ENCODE data around the gene JAZF1. TPM values are rescaled to one million over a fixed set of nuclear protein-coding genes. Genes with fewer than 3 reads are reported as not detected.

JAZF1 gene
- total and polyA plus RNA-seq, 2 experiments from 2014 or later = 13.8 to 19.6 TPM

- H3K4me1 ChIP-seq (ENCODE audit: insufficient read depth) = peaks cover 49% of the 10 kb centered on the region
- peak overlapping the region; percentile 69 for H3K9ac ChIP-seq
- no peaks in the 10 kb centered on the region for H3K27me3 ChIP-seq (replicated peaks; ENCODE audit: insufficient read depth)
- H3K4me2 ChIP-seq (ENCODE audit: unreplicated experiment) = peak overlapping the region; percentile 84
- in situ Hi-C loops (cut with MboI) = no loop called here
- peaks cover 86% of the 10 kb centered on the region for H3K79me2 ChIP-seq (ENCODE audit: insufficient read depth)
- H3F3A ChIP-seq (ENCODE audit: insufficient read depth) = peaks cover 46% of the 10 kb centered on the region
- no peak for TF ChIP-seq EZH2 (IDR thresholded peaks at IDR 0.05; ENCODE audit: insufficient read depth, poor library complexity, severe bottlenecking)
- TF ChIP-seq EZH2phosphoT487 (IDR thresholded peaks at IDR 0.05; ENCODE audit: insufficient read depth, low read depth) = no peak
- peak overlapping the region; percentile 51 for H3K4me3 ChIP-seq
- WGBS, 2 experiments (ENCODE audit: low coverage in 1 of 2, low lambda C conversion rate in 2 of 2, missing lambda C conversion rate in 2 of 2) = 1 to 3% methylated on average over 4 of the region's 4 CpGs
- DNase-seq = peak; percentile 90
- H3K27ac ChIP-seq = peak overlapping the region; percentile 90
- H3K36me3 ChIP-seq (ENCODE audit: low read depth) = no peaks in the 10 kb centered on the region
- H2AFZ ChIP-seq = 0 out of 2 replicates have a peak overlapping the region, but pooled peaks have one; percentile 12
- H3K9me3 ChIP-seq (ENCODE audit: low read depth) = no peaks in the 10 kb centered on the region
- H3K9me2 ChIP-seq (ENCODE audit: insufficient read depth) = no peaks in the 10 kb centered on the region
- no peaks in the 10 kb centered on the region for H4K20me1 ChIP-seq (ENCODE audit: insufficient read depth)
These were observed 14.3 kb downstream of the JAZF1 start for GRCh38 chr7:28165961-28166955.

GRCh38 chr7:28165261-28165660 lies 15.3 kb downstream of the JAZF1 start:
- TF ChIP-seq EZH2phosphoT487 (IDR thresholded peaks at IDR 0.05; ENCODE audit: insufficient read depth, low read depth) (no peak), EZH2 (IDR thresholded peaks at IDR 0.05; ENCODE audit: insufficient read depth, poor library complexity, severe bottlenecking) (no peak)
- Histone ChIP-seq H3K36me3 (ENCODE audit: low read depth) (no peaks in the 10 kb centered on the region), H3K9me3 (ENCODE audit: low read depth) (no peaks in the 10 kb centered on the region), H3K9ac (peak overlapping the region; percentile 69), H3K4me3 (0 out of 2 replicates have a peak overlapping the region, but pooled peaks have one; percentile 51), H4K20me1 (ENCODE audit: insufficient read depth) (no peaks in the 10 kb centered on the region), H3K27me3 (replicated peaks; ENCODE audit: insufficient read depth) (no peaks in the 10 kb centered on the region), H3K79me2 (ENCODE audit: insufficient read depth) (peaks cover 78% of the 10 kb centered on the region), H3K27ac (peak overlapping the region; percentile 90), H3K9me2 (ENCODE audit: insufficient read depth) (no peaks in the 10 kb centered on the region), H3K4me1 (ENCODE audit: insufficient read depth) (peaks cover 59% of the 10 kb centered on the region), H3F3A (ENCODE audit: insufficient read depth) (peaks cover 49% of the 10 kb centered on the region), H2AFZ (0 out of 2 replicates have a peak overlapping the region, but pooled peaks have one; percentile 12), H3K4me2 (ENCODE audit: unreplicated experiment) (peak overlapping the region; percentile 84)
- WGBS, 2 experiments (ENCODE audit: low coverage in 1 of 2, low lambda C conversion rate in 2 of 2, missing lambda C conversion rate in 2 of 2) = 33 to 36% methylated on average over 2 of the region's 2 CpGs
- DNase-seq = peak; percentile 32
- in situ Hi-C loops (cut with MboI) = no loop called here

DNA sequence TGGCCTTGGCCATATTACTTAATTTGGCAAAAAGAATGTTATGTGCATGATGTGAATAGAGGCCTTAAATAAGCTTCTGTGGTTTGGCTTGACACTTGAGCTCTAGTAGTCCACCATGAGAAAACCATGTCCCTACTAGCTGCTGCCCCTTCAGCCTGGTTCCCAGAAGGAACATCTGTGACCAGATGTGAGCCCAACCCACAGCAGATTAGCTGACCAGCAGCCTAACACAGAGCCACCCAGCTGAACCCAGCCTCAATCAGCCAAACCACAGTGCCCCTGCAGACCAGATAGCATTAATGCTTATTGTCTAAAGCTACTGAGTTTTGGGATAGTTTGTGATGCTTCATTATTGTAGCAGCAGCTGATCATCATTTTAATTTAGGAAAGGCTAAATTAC lies 16.6 kb downstream of the JAZF1 start:
- no peak overlapping the region for H2AFZ ChIP-seq
- H3K9me2 ChIP-seq (ENCODE audit: insufficient read depth) = no peaks in the 10 kb centered on the region
- H3K4me2 ChIP-seq (ENCODE audit: unreplicated experiment) = no peak overlapping the region
- no peak overlapping the region for H3K27ac ChIP-seq
- no peak for DNase-seq
- H3K27me3 ChIP-seq (replicated peaks; ENCODE audit: insufficient read depth) = no peaks in the 10 kb centered on the region
- H3K79me2 ChIP-seq (ENCODE audit: insufficient read depth) = peaks cover 74% of the 10 kb centered on the region
- no peaks in the 10 kb centered on the region for H3K36me3 ChIP-seq (ENCODE audit: low read depth)
- no peaks in the 10 kb centered on the region for H4K20me1 ChIP-seq (ENCODE audit: insufficient read depth)
- no peak overlapping the region for H3K4me3 ChIP-seq
- in situ Hi-C loops (cut with MboI) = no loop called here
- H3K9ac ChIP-seq = no peak overlapping the region
- H3K9me3 ChIP-seq (ENCODE audit: low read depth) = no peaks in the 10 kb centered on the region
- TF ChIP-seq EZH2phosphoT487 (IDR thresholded peaks at IDR 0.05; ENCODE audit: insufficient read depth, low read depth) (no peak), EZH2 (IDR thresholded peaks at IDR 0.05; ENCODE audit: insufficient read depth, poor library complexity, severe bottlenecking) (no peak)
- peaks cover 60% of the 10 kb centered on the region for H3K4me1 ChIP-seq (ENCODE audit: insufficient read depth)
- H3F3A ChIP-seq (ENCODE audit: insufficient read depth) = peaks cover 49% of the 10 kb centered on the region

DNA sequence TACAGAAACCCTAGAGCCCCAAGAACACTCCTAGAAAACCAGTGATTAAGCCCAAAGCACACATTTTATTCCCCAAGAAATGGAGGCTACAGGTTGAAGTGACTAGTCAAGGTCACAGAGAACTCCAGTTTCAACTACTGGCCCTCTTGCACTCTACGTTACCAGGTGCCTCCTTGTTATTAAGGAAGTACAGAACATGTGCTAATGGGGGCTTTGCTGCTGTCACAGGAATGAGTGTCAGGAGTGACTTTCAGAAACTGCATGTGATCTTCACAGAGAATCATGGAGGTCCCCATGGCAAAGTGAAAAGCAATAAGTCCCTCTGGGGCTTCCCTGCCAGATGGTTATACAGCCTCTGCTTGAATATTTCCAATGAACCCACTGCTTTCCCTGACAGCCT lies 19.3 kb downstream of the JAZF1 start:
- no peak overlapping the region for H3K9ac ChIP-seq
- DNase-seq = no peak
- H3K27me3 ChIP-seq (replicated peaks; ENCODE audit: insufficient read depth) = no peaks in the 10 kb centered on the region
- no peaks in the 10 kb centered on the region for H3K36me3 ChIP-seq (ENCODE audit: low read depth)
- H3K27ac ChIP-seq = no peak overlapping the region
- H3K79me2 ChIP-seq (ENCODE audit: insufficient read depth) = peaks cover 78% of the 10 kb centered on the region
- H2AFZ ChIP-seq = no peak overlapping the region
- H3K4me2 ChIP-seq (ENCODE audit: unreplicated experiment) = no peak overlapping the region
- H3K9me2 ChIP-seq (ENCODE audit: insufficient read depth) = no peaks in the 10 kb centered on the region
- TF ChIP-seq EZH2phosphoT487 (IDR thresholded peaks at IDR 0.05; ENCODE audit: insufficient read depth, low read depth) (no peak), EZH2 (IDR thresholded peaks at IDR 0.05; ENCODE audit: insufficient read depth, poor library complexity, severe bottlenecking) (no peak)
- H3F3A ChIP-seq (ENCODE audit: insufficient read depth) = peaks cover 44% of the 10 kb centered on the region
- WGBS, 2 experiments (ENCODE audit: low coverage in 1 of 2, low lambda C conversion rate in 2 of 2, missing lambda C conversion rate in 2 of 2) = 90% methylated on average over 1 of the region's 1 CpG
- in situ Hi-C loops (cut with MboI) = no loop called here
- H3K9me3 ChIP-seq (ENCODE audit: low read depth) = no peaks in the 10 kb centered on the region
- no peak overlapping the region for H3K4me3 ChIP-seq
- H3K4me1 ChIP-seq (ENCODE audit: insufficient read depth) = peaks cover 55% of the 10 kb centered on the region
- H4K20me1 ChIP-seq (ENCODE audit: insufficient read depth) = no peaks in the 10 kb centered on the region

All from GM23248 (cell line).